GM12891 (cell line): ENCODE data around the gene KAT2B.
"Not testable (repeated sequence)": the region's sequence is repeated elsewhere in the genome, so short reads cannot be mapped to it uniquely, and the experiment has no call there.

Experiments used
- POLR2A ChIP-seq: IDR thresholded peaks from 2 replicates; pipeline ENCODE4 v1.6.1; 2011; ENCODE audit warnings: low read depth, low read length, control low read depth
- POLR2AphosphoS5 ChIP-seq: IDR thresholded peaks from 2 replicates; pipeline ENCODE4 v1.6.1; 2011; ENCODE audit warnings: low read depth, low read length, control low read depth
- SPI1 ChIP-seq: IDR thresholded peaks from 2 replicates; pipeline ENCODE4 v1.6.1; 2011; ENCODE audit warnings: low read depth, low read length, control low read depth
- TAF1 ChIP-seq: IDR thresholded peaks from 2 replicates; pipeline ENCODE4 v1.6.1; 2011; ENCODE audit warnings: low read depth, low read length, control low read depth

DNA sequence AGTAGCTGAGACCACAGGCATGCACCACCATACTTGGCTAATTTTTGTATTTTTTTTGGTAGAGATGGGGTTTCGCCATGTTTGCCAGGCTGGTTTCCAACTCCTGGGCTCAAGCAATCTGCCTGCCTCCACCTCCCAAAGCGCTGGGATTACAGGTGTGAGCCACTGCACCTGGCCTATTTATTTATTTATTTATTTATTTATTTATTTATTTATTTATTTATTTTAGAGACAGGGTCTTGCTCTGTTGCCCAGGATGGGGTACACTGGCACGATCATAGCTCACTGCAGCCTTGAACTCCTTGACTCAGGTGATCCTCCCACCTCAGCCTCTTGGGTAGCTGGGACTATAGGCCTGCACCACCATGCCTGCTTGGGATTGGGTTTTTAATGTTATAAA lies 4.9 kb downstream of the KAT2B start:
- TF ChIP-seq SPI1, POLR2AphosphoS5, POLR2A, TAF1: not testable (repeated sequence)
